GM19397 (cell line): ENCODE measurements around the gene MAP3K12.
"Not testable (repeated sequence)": the region's sequence is repeated elsewhere in the genome, so short reads cannot be mapped to it uniquely, and the experiment has no call there.

Experiments
- ATAC-seq: cut with Tn5 transposase; IDR thresholded peaks from one replicate; pipeline ENCODE4 v1.9.1; 2021; ENCODE audit warnings: mild to moderate bottlenecking, moderate library complexity; ENCODE audit not compliant: unreplicated experiment

Gene MAP3K12, protein sequence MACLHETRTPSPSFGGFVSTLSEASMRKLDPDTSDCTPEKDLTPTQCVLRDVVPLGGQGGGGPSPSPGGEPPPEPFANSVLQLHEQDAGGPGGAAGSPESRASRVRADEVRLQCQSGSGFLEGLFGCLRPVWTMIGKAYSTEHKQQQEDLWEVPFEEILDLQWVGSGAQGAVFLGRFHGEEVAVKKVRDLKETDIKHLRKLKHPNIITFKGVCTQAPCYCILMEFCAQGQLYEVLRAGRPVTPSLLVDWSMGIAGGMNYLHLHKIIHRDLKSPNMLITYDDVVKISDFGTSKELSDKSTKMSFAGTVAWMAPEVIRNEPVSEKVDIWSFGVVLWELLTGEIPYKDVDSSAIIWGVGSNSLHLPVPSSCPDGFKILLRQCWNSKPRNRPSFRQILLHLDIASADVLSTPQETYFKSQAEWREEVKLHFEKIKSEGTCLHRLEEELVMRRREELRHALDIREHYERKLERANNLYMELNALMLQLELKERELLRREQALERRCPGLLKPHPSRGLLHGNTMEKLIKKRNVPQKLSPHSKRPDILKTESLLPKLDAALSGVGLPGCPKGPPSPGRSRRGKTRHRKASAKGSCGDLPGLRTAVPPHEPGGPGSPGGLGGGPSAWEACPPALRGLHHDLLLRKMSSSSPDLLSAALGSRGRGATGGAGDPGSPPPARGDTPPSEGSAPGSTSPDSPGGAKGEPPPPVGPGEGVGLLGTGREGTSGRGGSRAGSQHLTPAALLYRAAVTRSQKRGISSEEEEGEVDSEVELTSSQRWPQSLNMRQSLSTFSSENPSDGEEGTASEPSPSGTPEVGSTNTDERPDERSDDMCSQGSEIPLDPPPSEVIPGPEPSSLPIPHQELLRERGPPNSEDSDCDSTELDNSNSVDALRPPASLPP

DNA sequence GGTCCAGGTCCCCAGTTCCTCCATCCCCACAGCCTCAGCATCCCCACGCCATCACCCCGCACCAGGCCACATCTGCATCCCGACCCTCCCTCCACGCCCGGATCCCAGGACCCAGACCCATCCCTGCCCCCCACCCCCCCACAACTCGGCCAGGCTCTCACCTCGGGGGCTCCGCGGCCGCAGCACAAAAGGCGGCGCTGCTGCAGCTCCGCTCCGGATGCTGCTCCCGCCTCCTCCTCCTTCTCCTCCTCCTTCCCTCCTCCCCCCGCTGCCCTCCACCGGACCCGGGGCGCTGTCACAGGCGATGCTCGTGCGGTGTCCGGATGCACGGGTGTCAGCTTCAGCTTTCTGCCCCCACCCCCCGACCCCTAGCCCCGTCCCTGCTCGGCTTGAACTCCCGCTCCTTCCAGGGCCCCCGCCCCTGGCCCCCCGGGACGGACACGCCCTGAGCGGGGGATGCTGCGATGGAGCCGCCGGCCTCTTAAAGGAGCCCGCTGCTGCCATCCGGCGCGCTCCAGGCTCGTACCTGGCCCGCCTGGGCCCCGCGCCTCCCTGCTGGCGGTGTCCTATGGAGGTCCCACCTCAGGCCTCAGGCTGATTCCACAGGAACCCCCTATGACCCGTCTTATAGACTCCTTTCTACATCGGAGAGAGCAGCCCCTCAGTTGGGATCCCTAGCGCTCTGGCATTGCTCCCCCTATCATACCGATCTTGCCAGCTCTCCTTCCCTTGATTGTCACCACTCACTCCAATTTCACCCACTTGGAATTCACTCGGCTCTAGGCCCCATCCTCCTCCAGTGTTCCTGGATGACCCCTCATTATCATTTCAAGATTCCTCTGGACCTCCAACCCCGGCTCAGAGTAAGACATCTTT lies at the start of gene MAP3K12:
Gene MAP3K12, minus strand, starts transcription at position 193 of the 876 bp plus-strand sequence. CDS start 12,067 bp downstream, outside the sequence.
- no peak for ATAC-seq

DNA sequence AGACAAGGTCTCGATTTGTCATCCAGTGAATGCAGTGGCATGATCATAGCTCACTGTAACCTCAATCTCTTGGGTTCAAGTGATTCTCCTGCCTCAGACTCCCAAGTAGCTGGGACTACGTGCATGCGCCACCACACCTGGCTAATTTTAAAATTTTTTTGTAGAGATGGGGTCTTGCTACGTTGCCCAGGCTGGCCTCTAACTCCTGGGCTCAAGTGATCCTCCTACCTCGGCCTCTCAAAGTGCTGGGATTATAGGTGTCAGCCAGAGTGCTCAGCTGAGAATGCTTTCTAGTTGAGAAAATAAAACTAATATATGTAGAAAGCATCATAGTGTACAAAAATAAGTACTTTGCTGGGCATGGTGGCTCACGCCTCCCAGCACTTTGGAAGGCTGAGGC lies 49.1 kb upstream of the MAP3K12 start:
- ATAC-seq, result not testable (repeated sequence)

DNA sequence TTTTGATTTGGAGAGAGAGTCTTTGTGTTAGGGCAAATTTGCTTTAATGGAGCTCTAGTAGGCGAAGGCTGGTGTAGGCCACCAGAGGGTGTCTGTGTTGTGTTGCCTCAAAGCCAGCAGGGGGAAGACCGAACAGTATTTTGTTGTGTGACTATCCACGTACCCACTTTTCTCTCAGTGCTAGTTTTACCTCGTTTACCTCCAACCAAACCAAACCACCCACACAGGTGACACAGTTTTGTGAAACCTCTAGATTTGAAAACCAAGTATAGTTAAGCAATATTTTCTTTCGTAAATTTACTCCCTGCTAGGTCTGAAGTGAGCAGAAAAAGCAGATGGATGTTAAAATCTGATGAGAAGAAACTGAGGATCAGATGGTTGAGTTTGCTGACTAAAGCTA lies 44.3 kb upstream of the MAP3K12 start:
- no peak for ATAC-seq

DNA sequence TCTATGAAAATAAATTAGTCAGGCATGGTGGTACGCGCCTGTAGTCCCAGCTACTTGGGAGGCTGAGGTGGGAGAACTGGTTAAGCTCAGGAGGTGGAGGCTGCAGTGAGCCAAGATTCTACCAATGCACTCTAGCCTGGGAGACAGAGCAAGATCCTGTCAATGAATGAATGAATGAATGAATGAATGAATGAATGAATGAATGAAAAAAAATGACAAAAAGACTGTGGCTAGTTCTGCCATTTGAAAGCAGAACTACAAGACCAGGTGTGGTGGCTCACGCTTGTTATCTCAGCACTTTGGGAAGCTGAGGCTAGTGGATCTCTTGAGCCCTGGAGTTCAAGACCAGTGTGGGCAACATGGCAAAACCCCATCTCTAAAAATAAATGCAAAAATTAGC lies 40.3 kb upstream of the MAP3K12 start:
- ATAC-seq, result no peak

DNA sequence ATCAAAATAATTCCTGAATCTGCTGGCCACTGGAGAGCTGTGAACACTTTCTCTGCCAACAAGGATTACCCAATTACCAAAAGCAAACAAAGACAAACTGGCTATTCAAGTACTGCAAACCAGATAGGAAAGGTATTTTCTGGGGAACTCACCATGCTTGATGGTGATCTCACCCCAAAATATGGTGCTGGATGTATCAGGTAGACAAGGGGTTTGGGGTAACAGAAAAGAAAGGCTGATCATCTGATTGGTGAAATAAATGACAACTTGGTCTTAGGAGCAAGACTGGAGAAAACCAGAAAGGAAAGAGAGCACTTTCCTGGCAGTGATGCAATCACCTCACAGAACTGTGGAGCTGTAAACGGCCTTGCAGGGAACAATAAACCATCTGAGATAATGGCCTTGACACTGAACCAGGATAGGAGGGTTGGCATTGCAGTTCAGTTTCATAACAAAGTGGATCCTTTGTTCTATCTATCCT lies 39.0 kb upstream of the MAP3K12 start:
- no peak for ATAC-seq

DNA sequence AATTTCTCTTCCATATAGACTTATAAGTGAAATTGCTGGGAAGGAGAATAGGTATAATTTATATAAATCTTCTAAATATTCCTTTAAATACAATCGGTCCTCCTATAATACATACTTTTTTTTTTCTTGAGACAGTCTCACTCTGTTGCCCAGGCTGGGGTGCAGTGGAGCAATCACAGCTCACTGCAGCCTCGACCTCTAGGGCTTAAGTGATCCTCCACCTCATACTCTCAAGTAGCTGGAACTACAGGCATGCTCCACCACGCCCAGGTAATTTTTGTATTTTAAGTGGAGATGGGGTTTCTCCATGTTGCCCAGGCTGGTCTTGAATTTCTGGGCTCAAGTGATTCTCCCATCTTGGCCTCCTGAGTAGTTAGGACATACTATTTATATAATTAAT lies 37.7 kb upstream of the MAP3K12 start:
- no peak for ATAC-seq

DNA sequence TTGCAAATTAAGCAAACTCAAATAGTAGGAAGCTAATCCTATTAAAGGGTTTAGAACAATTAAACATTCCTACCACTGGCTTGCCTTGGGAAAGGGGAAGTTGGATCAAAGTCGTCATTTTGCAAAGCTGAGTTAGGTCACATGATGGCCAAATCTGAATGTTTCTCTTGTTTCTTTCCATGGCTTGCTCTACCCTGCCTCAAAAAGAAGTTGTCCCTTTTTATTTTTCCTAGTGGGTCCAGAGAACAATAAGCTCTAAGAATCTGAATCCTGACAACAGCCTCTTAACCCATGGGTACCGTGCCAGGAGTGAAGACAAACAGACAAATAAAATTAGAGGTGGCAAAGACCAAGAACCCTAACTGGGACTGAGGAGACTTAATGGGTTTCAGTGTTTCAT lies 34.2 kb upstream of the MAP3K12 start:
- no peak for ATAC-seq

DNA sequence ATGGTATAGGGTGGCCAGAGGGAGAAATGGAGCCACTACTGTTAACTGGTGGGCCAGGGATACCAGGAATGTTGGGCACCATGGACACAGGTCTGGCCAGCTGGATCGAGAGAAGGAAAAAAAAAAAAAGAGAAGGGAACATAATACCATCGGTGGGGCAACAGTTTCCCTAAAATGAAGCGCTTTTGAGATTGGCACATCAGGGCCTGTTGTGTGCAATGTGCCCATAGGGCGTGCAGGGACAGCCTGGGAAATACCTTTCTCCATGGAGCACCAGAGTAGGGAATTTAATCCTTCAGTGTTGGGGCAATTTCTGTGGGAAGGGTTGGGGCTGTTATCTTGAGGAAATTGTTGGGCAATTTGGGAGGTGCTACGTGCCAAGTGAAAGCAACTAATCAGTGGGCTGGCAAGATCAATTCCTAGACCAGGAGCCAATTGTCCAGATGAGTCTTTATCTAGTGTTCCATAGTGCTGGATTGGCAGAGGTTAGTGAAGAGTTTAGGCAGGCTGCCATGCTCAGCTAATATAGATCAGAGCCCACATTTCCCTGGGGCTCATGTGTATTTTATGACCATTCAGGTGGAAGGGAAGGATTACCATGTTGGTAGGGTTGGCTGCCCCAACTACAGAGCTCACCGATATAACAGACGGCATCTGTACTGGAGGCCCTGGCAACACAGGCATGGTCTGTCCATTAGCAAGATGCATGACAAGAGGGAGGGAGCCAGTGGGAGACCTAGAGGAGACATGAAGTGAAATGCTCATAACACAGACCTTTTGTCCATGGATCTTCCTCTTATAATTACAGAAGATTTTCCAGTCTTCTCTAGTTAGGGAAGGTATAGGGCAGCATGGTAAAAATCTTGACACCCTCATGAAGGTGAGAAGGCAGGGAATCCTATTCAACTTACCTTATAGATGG lies 33.5 kb upstream of the MAP3K12 start:
- ATAC-seq, result no peak

DNA sequence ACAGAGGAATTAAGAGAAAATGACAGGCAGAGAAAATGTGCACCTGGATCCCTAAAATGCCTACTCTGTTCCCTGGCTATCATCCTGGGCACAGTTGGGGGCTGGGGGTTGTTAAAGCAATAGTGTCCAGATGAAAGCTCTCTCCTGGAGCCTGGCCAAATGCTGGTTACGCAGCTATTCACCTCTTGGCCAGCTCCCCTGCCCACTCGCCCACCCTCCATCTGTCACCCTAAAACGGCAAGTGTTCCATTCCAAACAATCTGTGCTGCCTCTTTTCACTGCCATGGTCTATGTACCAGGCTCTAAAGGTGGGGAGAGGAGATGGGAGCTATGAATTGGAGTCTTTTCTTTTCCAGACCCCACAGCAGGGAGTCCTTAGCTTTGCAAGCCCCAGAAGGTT lies 32.8 kb upstream of the MAP3K12 start:
- ATAC-seq, result no peak

DNA sequence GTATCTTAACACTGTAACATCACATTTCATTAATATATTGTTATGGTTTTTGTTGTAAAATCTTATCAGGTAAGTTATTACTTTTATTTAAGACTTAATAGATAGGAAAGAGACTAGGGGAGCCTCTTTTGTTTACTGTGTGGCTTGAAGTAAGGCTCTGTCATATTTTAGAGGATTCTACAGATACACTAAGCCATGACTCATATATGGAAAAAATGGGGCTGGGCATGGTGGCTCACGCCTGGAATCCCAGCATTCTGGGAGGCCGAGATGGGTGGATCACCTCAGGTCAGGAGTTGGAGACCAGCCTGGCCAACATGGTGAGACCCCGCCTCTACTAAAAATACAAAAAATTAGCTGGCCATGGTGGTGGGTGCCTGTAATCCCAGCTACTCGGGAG lies 31.7 kb upstream of the MAP3K12 start:
- no peak for ATAC-seq

DNA sequence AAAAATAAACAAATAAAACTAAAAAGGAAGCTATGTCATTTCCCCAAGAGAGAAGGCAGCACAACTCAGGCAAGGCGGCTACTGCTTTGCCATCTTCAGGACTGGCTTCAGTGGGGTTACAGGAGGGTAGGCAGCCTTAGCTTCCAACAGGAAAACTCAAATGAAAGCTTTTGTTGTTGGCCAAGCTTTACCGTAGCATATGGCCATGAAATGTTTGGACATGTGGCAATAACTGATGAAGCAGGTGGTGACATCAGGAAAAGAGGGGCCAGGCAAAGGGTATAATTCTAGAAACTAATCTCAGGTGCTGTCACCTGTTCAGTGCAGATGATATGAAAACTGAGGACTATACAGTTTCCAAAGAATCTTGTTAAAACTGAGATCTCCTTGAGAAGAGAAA lies 30.8 kb upstream of the MAP3K12 start:
- no peak for ATAC-seq

DNA sequence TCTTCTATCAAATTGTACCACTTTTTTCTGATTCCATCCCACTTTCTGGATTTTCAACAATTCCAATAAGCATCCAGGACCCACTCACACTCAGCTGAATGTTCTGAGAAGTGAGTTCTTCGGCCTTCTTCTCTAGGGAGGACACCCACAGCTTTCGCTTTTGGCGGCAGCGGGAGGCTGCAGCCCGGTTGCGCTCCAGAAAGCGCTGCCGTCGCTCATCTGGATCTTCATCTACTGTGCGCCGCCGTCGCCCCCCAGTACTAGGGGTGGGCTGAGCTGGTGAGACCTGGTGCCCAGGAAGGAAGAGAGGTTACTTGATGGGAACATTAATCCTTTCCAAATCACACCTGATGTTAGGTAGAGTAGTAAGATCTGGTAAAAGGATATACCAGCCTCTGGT lies 25.2 kb upstream of the MAP3K12 start:
- no peak for ATAC-seq

DNA sequence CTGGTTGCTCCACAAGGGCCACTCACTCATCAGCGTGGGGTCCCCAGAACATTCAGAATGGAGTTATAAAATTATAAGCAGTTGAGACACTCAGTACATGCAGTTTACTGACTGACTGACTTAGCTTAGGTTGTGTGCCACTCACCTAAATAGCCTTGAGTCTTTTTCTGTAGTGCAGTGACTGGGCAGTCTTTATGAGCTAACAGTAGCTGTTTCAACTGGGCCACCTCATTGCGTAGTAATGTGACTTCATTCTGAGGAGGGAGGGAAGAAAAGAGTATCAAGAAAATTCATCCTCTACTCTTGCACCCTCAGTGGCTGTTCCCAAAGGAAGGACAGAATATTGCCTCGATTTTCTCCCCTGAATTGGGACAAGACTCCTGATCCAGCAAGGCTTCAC lies 23.9 kb upstream of the MAP3K12 start:
- ATAC-seq, result no peak

DNA sequence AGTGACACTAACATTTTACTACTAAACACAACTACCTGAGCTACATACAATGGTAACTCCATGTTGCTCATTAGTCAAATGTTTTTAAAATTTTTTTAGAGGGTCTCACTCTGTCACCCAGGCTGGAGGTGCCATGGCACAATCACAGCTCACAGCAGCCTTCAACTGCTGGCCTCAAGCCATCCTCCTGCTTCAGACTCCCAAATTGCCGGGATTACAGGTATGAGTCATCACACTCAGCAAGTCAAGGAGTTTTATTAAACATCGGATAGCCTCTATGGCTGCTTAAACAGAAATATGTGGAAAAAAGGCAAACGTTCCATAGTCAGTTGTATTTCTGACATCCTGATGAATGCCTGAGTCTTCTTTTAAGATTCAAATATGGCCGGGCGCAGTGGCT lies 19.1 kb upstream of the MAP3K12 start:
- no peak for ATAC-seq

DNA sequence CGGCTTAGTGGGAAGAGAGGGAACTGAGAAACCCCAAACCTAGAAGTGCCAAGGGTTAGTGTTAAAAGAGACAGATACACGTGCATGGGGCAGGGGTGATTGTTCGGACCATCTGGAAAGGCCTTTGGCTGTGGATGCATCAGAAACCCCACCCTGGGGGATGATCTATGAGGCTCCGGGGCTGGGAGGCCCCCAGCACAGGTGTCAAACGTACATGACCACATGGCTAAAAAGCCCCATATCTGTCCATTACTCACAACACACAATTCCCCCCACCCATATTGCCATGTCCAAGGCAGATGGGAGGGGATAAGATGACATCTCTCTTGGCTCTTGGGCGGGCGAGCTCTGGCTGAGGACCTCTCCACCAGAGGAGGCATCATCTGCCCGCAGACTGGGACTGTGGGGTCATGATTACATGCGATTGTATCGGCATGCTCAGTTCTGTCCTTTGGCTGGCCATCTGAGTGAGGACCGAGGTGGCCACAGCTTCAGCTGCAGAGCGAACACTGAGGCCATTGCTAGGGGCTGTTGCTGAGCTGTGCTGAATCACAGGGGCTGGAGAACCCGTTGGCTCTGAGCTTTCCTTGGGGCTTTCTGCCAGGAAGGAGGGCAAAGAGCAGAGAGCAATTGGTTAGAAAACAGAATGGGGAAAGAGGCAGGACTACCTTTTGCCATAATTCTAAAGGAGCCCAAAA lies 17.6 kb upstream of the MAP3K12 start:
- ATAC-seq, result no peak

DNA sequence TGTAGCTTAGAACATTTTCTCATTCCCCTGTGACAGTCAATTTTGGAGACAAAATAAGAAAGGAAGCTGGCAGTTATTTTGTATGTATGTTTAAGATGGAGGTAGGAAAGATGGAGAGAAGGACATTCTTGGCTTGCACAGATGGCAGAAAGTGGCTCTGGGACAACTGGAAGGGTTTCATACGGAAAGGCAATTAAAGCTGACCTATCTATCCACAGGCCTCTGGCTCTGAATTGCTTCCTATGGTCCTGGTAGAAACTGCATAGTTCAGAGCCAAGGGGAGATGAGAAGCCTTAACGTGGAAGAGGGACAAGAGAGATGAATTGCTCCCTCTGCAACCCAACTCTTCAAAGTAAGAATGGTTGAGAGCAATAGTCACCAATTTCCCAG lies 16.0 kb upstream of the MAP3K12 start:
- ATAC-seq, result no peak

DNA sequence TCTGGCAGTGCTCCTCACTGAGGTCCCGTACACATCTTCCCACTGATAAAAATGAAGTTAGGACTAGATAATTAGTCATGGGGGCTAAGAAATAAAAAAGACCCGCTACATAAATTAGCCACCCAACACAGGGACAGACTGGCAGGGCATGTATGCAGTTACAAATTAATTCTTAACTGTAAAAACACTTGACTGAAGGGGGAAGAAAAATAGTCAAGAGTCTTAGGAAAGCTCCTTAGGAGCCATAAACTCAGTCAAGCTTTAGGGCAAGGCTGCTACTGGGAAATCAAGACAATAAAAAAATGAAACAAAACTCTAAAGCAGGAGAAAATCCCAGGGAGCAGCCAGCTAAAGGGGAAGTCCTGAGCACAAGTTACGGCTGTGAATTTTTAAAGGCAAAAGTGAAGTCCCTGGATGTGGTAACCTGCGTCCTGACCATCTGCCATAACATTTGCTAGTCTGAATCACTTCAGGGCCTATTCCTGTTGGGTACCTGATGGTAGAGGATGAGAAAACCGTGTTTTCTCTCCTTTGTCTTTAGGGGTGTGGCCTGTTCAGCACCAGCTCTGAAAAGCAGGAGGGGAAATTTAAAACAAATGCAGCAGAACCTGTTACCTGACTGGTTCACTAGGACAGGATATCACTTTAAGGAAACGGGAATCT lies 15.5 kb upstream of the MAP3K12 start:
- ATAC-seq, result no peak

DNA sequence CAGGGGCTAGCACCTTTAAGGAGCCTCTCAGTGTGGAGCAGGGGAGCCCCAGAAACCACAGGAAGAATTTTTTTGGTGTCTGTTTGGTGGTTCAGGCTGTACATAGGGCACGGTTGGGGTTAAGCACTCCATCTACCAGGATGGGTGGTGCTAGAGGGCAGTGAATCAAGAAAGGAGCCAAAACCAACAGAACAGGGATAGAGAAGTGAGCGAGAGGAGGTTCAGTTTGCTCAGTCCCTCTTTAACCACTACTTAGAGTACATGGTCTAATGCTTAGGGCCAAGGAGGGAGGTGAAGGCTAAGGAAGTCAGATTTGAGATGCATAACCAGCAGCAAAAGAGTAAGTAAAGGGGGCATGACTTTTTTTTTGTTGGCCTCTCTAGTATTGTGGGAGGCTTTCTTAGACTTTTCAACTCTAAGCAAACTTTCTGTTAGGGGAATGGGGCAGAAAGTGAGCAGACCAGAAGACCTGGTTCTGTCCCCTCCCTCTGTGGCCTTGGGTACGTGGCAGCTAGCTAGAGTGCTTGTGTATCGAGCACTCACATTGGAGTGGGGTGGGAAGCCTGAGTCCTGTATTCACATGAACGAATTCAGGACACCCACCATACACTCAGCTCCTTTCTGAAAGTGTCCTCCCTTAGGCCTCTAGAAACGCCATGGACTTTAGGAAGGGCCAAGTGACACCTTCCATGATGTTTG lies 14.6 kb upstream of the MAP3K12 start:
- no peak for ATAC-seq
